Osteocyte (in vitro differentiated cells): Measurements from ENCODE around the gene PPP2R5C. TPM values are rescaled to one million over a fixed set of nuclear protein-coding genes. Genes with fewer than 3 reads are reported as not detected.

Experiments used
- DNase-seq: peaks from one replicate; pipeline ENCODE4 v3.0.0; 2021; ENCODE audit warnings: mixed read lengths; ENCODE audit not compliant: unreplicated experiment; ENCODE audit errors: extremely low spot score
- H3K27ac Mint-ChIP-seq: one replicate; pipeline ENCODE4 v1.8.0; 2021; ENCODE audit warnings: mild to moderate bottlenecking, mixed read lengths; ENCODE audit not compliant: unreplicated experiment
- H3K27me3 Mint-ChIP-seq: one replicate; pipeline ENCODE4 v1.8.0; 2021; ENCODE audit warnings: mixed read lengths; ENCODE audit not compliant: unreplicated experiment
- H3K36me3 Mint-ChIP-seq: one replicate; pipeline ENCODE4 v1.8.0; 2021; ENCODE audit warnings: mixed read lengths; ENCODE audit not compliant: unreplicated experiment
- H3K4me1 Mint-ChIP-seq: one replicate; pipeline ENCODE4 v1.8.0; 2021; ENCODE audit warnings: mixed read lengths; ENCODE audit not compliant: unreplicated experiment
- H3K4me3 Mint-ChIP-seq: one replicate; pipeline ENCODE4 v1.8.0; 2021; ENCODE audit warnings: mild to moderate bottlenecking, moderate library complexity, mixed read lengths; ENCODE audit not compliant: unreplicated experiment
- H3K9me3 Mint-ChIP-seq: one replicate; pipeline ENCODE4 v1.8.0; 2021; ENCODE audit warnings: mixed read lengths; ENCODE audit not compliant: unreplicated experiment
- CTCF ChIP-seq: fragments of 200-600 bp; sonication (generic); IDR thresholded peaks from 2 replicates; pipeline ENCODE4 v1.5.0; 2021; ENCODE audit warnings: antibody characterized with exemption, mild to moderate bottlenecking, moderate library complexity
- total RNA-seq: library from RNA; stranded (reverse); gene quantifications from 2 replicates; pipeline ENCODE4 v1.2.1, GENCODE V29; 2021

The PPP2R5C gene
- total RNA-seq, 1 donor from 2014 or later: 116 TPM

GRCh38 chr14:101843665-101844064 lies 82.2 kb downstream of the PPP2R5C start:
- Mint-ChIP-seq H3K4me1 (peaks cover 18% of the 10 kb centered on the region), H3K36me3 (peaks cover 9% of the 10 kb centered on the region), H3K27me3 (no peaks in the 10 kb centered on the region), H3K9me3 (no peaks in the 10 kb centered on the region), H3K27ac (no peak overlapping the region), H3K4me3 (no peak overlapping the region)
- DNase-seq: no peak
- TF ChIP-seq CTCF: no peak

- no peaks in the 10 kb centered on the region for H3K9me3 Mint-ChIP-seq
- H3K36me3 Mint-ChIP-seq: peaks cover 9% of the 10 kb centered on the region
- no peak overlapping the region for H3K4me3 Mint-ChIP-seq
- no peaks in the 10 kb centered on the region for H3K27me3 Mint-ChIP-seq
- TF ChIP-seq CTCF: no peak
- H3K27ac Mint-ChIP-seq: no peak overlapping the region
- H3K4me1 Mint-ChIP-seq: peaks cover 17% of the 10 kb centered on the region
- DNase-seq: no peak
These were observed 82.7 kb downstream of the PPP2R5C start for GRCh38 chr14:101844219-101844618.

- Mint-ChIP-seq H3K9me3 (no peaks in the 10 kb centered on the region), H3K27ac (no peak overlapping the region)
These were observed 83.2 kb downstream of the PPP2R5C start for GRCh38 chr14:101844751-101845150.

GRCh38 chr14:101845496-101845895 lies 84.0 kb downstream of the PPP2R5C start:
- no peak overlapping the region for H3K4me3 Mint-ChIP-seq
- DNase-seq: no peak
- H3K36me3 Mint-ChIP-seq: peaks cover 6% of the 10 kb centered on the region
- no peak for TF ChIP-seq CTCF
- no peaks in the 10 kb centered on the region for H3K9me3 Mint-ChIP-seq
- H3K4me1 Mint-ChIP-seq: peaks cover 16% of the 10 kb centered on the region
- no peak overlapping the region for H3K27ac Mint-ChIP-seq
- H3K27me3 Mint-ChIP-seq: no peaks in the 10 kb centered on the region

More at GRCh38 chr14:101844751-101845150, 83.2 kb downstream of the PPP2R5C start:
- no peak overlapping the region for H3K4me3 Mint-ChIP-seq
- H3K36me3 Mint-ChIP-seq: peaks cover 6% of the 10 kb centered on the region
- H3K27me3 Mint-ChIP-seq: no peaks in the 10 kb centered on the region
- TF ChIP-seq CTCF: no peak
- peaks cover 15% of the 10 kb centered on the region for H3K4me1 Mint-ChIP-seq
- no peak for DNase-seq

- H3K9me3 Mint-ChIP-seq: no peaks in the 10 kb centered on the region
- peaks cover 6% of the 10 kb centered on the region for H3K36me3 Mint-ChIP-seq
- peak overlapping the region; percentile 8 for H3K27ac Mint-ChIP-seq
- no peak for TF ChIP-seq CTCF
- no peak for DNase-seq
- H3K4me3 Mint-ChIP-seq: no peak overlapping the region
- H3K27me3 Mint-ChIP-seq: no peaks in the 10 kb centered on the region
- peaks cover 19% of the 10 kb centered on the region for H3K4me1 Mint-ChIP-seq
These were observed 84.4 kb downstream of the PPP2R5C start for GRCh38 chr14:101845896-101846295.
